Measurements from ENCODE around the gene FGF7.
"Not testable (repeated sequence)": the region's sequence is repeated elsewhere in the genome, so short reads cannot be mapped to it uniquely, and the experiment has no call there.

Gene FGF7

DNA sequence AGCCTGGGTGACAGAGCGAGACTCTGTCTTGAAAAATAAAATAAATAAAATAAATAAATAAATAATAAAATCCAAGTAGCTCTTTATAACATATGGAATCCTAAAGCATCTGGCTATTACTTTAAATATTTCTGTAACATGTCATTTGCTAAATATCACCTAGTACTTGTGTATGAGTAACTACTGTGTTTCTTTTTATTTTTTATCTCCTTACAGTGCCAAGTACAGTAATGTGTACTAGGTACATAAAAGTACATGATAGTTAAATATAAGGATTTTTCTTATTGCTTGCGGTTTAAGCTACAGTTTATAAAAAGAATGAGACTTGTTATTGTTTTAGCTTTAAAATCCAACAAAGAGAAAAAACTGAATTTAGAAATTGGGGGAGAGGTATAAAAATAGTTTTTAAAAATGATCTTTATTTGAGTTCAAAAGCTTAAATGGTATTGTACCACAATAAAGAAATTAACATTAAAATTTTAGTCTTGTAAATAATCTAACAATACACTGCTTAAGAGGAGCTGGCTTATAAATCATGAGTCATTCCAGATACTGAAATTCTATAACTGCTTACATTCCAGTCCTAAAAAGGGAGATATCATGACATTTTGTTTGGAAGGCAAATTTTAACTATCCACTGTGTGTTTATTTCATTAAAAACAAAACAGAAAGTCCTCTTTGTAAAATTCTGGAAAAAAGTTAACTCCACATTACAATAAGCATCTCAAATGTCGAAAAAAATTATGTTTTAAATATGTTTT lies 73.1 kb downstream of the FGF7 start:
- DNase-seq (ENCODE audit: low spot score): no peak

DNA sequence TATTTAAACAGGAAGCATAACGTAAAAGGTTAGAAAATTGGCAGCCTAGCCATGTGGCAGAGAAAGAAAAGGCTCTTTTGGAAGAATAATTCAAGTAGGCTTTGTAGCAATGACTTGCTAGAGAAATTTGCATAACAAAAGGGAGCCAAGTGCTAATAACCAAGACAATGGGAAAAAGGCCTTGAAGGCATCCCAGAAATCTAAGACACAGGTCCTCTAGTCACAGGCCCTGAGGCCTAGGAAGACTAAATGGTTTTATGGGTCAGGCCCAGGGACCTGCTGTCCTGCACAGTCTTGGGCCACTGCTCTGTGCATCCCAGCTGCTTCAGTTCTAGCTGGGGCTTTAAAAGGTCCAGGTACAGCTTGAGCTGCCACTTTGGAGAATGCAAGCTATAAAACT lies 78.5 kb downstream of the FGF7 start:
- DNase-seq (ENCODE audit: low spot score): no peak

DNA sequence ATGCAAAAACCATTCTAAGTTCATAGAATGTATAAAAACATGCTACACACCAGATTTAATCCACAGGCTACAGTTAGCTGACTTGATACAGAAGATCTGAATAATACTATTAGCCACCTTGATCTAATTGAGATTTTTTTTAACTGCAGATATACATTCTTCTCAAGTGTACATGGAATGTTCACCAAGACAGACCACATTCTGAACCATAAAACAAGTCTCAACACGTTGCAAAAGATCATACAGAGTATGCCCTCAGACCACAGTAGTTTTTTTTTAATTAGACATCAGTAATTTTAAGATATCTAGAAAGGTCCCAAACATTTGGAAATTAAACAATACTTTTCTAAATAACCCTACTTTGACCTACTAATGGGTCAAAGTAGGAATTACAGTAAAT lies 83.3 kb downstream of the FGF7 start:
- no peak for DNase-seq (ENCODE audit: low spot score)

DNA sequence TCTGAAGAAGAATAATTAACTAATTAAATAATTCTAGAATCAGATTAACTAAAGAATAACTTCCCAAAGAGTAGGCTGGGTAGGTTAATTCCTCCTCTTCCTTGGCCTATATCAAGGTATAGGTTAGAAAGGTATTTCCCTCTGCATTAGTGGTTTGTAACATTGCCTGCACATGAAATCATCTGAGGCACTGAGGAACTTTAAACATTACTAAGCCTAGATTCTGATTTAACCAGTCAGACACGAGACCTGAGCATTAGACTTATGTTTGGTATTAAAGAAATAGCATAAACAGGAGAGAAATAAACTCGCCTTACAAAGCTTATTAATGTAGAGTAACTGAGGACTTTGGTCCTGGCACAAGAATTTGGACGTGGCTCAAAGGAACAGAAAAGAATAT lies 84.2 kb downstream of the FGF7 start:
- DNase-seq (ENCODE audit: low spot score): no peak

DNA sequence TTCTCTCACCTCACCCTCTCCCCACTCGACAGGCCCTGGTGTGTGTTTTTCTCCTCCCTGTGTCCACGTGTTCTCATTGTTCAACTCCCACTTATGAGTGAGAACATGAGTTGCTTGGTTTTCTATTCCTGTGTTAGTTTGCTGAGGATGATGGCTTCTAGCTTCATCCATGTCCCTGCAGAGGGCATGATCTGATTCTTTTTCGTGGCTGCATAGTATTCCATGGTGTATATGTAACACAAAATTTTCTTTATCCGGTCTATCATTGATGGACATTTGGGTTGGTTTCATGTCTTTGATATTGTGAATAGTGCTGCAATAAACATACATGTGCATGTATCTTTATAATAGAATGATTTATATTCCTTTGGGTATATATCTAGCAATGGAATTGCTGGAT lies 89.7 kb downstream of the FGF7 start:
- not testable (repeated sequence) for DNase-seq (ENCODE audit: low spot score)

DNA sequence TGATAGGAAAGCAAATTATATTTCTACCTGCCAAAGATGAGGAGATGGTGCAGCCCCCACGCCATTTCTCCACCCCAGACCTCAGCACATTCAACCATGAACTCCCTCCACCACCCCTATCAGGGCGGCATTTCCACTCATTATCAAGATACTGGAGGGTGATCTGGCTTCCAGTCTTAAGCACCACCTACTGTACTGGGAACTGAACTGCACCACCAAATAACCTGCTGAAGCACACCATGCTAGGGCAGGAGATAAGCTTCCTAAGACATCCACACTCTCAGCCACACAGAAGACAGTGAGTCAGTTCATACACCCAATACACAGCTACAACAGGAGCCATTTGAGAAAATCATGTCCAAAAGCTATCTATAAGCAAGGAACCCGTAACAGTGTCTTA lies 98.8 kb downstream of the FGF7 start:
- no peak for DNase-seq (ENCODE audit: low spot score)

DNA sequence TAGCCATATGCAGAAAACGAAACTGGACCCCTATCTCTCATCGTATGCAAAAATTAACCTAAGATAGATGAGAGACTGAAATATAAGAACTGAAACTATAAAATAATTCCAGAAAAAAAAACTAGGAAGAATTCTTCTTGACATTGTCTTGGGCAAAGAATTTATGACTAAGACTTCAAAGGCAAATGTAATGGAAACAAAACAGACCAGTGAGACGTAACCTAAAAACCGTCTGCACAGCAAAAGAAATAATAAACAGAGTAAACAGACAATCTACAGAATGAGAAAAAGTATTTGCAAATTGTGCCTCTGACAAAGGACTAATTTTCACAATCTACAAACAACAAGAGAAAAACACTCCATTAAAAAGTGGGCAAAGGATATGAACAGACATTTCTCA lies 105.2 kb downstream of the FGF7 start:
- no peak for DNase-seq (ENCODE audit: low spot score)

DNA sequence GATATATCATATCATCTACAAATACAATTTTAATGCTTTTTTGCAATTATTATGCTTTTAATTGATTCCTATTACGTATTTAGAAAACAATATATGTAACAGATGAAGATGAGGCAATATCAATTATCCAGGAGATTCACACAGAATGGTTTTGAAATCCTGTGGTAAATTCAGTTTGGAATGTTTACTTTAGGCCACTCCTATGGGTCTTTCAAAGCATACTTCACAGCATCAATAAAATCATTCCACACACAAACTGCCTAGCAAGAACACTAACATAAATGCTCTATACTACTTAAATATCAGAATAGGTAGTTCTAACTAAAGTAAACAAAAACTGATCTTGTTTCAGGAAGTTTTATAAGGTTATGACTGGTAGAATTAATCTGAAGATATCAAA lies 107.0 kb downstream of the FGF7 start:
- DNase-seq (ENCODE audit: low spot score): no peak
